ENCODE data around the gene BNC2.

BNC2 gene

DNA sequence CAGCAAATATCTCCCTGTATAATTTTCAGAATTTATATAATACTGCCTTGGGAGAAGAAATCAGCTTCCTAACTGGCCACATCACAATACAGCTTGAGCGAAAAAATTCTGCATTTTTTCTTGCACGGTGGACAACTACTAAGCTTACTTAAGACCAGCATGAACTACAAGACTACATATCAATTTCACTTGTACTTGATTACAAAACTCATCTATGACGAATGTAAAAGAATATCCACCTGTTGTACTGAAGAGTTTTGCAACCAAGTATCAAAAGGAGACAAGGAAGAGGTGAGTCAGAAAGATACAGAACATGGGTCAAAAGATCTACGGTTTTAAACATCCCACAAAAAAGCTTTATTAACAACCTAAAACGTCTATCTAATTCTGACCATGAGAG, 279.4 kb downstream of the BNC2 start:
- H3K27ac ChIP-seq, result no peak overlapping the region
- no peak overlapping the region for H3K4me3 ChIP-seq

DNA sequence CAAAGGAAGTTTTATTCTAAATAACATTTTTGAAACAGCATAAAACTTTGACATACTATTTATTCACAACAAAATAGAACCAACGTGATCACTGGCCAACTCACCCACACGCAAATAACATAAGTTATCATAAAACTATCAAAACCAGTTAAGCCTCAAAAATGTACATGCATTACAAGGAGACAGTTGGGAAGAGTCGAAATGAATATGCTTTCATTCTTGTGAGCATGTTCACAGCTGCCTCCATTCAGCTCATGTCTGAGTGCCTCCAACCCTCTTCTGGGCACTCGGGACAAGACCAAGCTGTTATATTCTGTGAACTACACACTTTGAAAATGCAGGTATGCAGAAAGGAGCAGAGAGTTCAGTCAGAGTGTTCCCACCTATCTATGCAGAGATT, 284.9 kb downstream of the BNC2 start:
- Histone ChIP-seq H3K4me3 (peak overlapping the region in 2 of 7 experiments; percentile 8 to 24), H3K27ac (peak overlapping the region in 3 of 21 experiments; percentile 9 to 47 (median 39))

DNA sequence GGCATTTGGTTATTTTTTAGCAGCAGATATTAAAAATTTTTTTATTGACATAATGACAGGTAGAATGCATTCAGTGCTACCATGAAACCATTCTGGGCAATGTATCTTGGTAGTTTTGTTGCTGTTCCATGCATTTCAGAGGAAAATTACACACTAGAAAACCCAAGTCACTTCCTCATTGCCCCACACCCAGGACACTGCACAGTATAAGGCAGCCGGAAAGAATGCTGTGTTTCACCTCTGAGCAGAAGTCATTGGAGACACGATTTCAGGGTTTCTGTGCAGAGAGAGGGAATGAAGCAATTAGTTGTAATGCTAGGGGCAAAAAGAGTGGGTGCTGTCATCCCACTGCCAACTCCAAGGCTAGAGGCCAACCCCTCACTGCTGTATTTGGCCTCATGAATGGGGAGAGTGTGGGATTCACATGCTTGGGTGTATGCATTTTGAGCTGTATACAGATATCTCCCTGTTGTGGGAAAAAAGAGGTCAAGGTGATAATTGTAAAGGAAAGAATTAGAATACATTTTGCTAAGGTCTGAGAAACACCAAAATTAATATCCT, 290.5 kb downstream of the BNC2 start:
- Histone ChIP-seq H3K4me3 (no peak overlapping the region), H3K27ac (peak overlapping the region in 1 of 21 experiments; percentile 67)

DNA sequence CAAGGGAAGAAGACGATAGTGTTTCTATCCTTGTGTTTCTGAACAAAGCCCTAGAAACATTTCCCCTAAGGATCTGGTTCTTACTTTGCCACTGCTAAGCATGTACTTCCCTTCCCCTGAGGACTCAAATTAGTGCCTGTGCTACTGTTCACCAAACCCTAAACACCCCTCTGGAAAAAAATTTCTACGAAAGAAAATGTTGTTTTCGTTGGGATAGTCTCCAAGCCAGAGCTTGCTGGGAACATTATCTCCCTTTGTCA, 294.6 kb downstream of the BNC2 start:
- peak overlapping the region in 3 of 21 experiments; percentile 5 to 49 (median 44) for H3K27ac ChIP-seq
- H3K4me3 ChIP-seq, result no peak overlapping the region

DNA sequence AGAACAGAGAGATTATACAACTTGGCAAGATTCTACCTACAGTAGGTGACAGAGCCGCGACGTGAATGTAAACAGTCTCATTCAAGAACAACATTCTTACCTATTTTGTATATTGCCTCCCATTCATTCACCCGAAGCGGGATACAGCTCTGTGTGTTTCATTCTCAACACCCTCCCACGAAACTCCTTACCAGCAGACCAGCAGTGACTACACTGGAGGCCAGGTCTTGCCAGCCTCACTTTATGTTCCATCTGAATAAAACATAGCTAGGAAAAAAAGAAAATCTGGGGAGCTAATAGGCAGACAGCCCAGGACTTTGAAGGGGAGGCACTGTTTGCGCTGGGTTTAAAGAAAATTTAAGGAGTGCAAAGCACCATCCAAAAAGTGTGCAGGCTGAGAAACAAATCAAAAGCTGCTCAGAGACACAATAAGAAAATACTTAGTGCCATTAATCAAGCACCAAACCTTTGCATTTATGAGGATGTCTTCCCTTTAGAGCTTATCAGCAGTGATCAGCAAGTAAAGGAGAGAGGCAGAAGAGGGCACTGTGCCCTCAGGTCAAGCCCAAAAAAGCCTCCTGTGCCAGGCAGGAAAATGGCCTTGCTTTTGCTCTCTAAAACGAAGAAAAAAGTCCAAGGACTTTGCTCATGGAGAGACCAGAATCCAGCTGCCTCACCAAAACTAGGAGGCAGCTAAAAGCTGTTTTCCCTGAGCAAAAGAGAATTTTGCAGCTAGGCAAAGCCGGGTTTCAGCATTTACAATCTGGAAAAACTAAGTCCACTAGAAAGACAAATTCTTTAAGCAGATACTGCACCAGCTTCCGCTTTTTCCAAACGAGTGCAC, 295.1 kb downstream of the BNC2 start:
- H3K27ac ChIP-seq, result peak overlapping the region in 3 of 21 experiments; percentile 5 to 49 (median 44)
- no peak overlapping the region for H3K4me3 ChIP-seq

DNA sequence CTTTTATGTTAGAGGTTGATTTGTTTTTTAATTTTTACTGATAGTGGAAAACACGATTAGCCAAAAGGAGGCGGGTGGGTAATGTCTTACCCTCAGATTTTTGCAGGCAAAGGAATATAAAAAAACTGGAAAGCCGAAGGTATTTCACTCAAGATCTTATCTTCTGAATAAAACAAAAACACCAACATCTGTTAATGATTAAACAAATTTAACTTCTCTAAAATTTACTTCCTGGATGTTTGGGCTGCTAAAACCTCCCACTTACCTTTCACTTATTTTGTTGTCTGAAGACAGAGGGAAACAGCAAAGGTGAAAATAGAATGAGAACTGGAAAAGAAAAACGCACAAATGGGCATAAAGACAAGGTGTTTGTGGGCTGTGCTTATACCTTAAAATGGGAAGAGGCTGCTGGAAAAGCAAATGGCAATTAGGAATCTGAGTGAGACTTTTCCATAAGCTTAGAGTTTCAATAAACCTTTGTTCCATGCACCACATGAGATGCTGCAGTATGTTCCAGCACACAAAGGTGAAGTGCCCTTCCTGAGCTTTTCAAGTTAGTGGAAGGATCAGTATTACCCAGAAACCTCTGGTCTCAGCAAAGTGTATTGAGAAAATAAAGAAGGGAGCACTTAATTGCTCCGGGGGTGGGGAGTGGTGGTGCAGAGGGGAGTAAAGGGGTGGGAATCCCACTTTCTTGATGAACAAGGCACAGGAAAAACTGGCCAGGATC, 298.3 kb downstream of the BNC2 start:
- H3K4me3 ChIP-seq, result no peak overlapping the region
- H3K27ac ChIP-seq, result peak overlapping the region in 2 of 21 experiments; percentile 12 to 42

DNA sequence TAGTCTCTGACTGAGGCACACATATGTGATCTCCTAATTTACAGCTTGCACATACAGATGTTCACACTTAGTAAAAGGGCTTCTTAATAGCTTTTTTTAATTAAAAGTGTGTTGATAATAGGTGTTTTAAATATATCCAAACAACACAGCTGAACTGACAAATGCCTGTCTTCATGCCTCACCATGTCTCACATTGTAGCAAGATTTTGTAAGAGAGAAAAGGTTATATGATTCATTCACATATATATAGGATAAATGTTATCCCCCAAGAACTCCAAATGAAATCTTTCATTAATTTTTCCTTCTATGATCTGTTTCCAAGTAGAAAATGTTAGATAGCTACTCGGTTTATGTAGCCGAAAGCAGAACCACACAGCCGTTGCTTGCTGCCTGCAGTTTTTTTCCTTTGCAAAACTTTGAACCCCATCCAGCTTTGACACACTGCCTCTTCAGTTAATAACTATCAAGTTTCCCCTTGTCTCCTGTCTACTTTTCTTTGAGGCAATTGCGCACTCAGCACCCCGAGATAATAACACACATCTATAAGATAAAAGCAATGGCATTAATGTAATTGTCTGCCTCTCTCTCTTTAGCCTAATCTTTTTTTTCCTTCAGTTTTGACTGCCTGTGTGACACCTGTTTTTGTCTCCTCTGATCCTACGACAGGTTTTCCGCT, 299.2 kb downstream of the BNC2 start:
- H3K27ac ChIP-seq, result no peak overlapping the region
- H3K4me3 ChIP-seq, result no peak overlapping the region

DNA sequence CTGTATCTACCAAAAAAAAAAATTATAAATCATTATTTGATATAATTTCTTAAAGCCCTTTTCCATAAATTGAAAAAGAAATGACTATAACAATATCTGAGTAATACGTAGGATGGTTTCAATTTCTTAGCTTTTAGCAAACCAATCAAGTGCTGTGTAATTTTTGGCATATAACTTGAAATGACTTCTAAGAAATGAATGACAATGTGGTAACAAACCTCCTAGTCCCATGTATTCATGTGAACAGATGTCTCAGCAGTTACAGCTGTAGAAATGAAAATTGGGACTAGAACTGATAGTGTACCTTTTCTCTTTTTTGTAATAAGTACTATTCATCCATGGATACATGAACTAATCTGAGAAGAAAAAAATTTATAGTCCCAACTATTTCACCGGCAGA, 307.0 kb downstream of the BNC2 start:
- Histone ChIP-seq H3K4me3 (no peak overlapping the region), H3K27ac (no peak overlapping the region)

DNA sequence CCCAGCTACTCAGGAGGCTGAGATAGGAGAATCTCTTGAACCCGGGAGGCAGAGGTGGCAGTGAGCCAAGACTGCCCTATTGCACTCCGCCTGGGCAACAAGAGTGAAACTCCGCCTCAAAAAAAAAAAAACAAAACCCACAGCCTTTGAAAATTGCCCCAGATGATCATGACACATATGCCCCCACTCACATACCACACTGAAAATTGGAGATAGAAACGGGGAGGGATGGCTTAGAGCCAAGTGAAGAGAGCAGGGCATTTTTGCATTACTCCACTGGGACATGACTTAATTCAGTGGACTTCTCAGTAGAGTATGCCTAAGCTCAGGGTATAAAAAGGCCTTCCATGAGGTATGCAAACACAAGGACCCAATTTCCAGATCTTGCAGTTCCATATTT, 309.3 kb downstream of the BNC2 start:
- no peak overlapping the region for H3K4me3 ChIP-seq
- H3K27ac ChIP-seq, result no peak overlapping the region

DNA sequence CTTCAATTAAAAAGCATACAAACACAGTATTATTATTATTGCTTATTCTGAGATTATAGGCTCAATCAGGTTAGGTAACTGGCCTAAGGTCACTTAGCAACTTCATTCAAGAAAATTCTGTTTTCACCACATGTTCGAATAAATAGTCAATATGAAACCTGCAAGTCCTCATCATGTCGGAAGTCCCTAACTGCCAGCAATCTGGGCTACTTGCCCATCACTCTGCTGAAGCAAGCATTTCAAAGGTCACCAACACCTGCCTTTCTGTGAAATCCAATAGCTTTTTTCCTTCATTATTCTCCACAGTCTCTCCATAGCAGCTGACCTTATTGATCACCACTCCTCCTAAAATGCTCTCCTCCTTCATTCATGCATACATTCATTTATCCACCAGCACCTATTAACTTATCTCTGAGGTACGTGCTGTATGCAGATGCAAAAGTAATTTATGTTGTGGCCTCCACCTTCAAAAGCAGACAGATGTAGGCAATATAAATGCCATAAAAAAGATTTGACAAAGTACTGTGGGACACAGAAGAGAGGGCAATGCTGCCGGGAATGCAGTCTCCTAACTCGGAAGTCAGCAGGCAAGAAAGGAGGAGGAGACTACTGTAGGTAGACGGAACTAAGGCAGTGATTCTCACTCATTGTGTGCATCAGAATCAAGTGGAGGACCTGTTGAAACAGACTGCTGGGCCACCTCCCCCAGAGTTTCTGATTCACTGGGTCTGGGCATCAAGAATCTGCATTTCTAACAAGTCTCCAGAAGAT, 310.9 kb downstream of the BNC2 start:
- no peak overlapping the region for H3K4me3 ChIP-seq
- H3K27ac ChIP-seq, result no peak overlapping the region

DNA sequence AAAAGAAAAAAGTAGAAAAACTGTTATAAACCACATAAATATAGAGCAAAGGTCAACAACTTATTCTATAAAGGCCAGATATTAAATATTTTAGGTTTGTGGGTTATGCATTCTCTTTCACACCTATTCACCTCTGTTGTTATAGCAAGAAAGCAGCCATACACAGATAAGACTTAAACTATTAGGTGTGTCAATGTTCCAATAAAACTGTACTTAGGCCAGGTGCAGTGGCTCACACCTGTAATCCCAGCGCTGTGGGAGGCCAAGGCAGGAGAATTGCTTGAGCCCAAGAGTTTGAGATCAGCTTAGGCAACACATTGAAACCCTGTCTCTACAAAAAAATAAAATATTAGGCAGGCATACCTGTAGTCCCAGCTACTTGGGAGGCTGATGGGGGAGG, 314.7 kb downstream of the BNC2 start:
- Histone ChIP-seq H3K27ac (no peak overlapping the region), H3K4me3 (no peak overlapping the region)

DNA sequence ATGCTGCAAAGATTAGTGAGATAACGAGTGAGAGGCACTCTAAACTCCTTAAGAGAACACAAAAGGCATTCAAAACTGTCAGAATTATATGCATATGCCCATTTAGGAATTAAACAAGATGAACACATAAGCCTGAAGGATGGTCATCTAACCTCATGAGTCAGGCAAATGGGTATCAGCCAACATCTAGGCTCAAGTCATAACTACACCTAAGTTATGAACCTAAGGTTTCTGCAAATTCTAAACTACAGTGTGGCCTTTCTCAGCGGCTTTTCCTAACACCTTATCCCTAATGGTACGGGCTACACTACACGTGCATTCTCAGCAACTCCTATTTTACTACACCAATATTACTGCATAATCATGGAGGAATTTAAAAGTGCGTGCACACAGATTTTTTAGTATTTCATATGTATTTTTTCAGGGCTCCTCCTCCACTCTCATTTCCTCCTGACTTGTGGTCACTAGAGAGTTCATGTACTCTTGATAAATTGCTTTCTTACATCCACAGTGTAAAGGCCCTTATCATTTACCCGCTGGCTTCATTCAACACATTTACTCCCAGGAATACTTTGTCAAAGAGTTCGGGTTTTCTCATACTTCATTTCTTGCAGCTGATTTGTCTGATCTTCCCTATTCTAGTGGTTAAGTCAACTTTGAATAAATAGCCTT, 316.5 kb downstream of the BNC2 start:
- Histone ChIP-seq H3K4me3 (no peak overlapping the region), H3K27ac (no peak overlapping the region)

DNA sequence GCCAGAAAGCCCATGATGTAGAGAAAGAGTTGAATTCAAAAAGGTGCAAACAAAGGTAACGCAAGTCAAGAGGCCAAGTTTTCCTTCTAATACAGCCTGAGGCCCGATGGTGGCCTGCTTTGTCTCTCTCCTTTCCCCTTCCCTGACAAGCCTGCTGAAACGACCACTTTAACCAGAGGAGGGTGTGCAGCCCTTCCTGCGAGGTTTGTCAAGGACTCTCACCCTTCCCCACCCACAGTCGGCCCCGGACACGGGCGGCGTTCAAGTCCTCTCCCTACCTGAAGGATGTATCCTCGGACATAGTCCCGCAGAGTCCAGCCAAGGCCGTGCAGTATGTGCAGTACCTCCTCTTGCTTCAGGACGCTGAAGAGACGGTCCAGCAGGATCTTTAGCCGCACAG, 318.2 kb downstream of the BNC2 start:
- no peak overlapping the region for H3K4me3 ChIP-seq

DNA sequence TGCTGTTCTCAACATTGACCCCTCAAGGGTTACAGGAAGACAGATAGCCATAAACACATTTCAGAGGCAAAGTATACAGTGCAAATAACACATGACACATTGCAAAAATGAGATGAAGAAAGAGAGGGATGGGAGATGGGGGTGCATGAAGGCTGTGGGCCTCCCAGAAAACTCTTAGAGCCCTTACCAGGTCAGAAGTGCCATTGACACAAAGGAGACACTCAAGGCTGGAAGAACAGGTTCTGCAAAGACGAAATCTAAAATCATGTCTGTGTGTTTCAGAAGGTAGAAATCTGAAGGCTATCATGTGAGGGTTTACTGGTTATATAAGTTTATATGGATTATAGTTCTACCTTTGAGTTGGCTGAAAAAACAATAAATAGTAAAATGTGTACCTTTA, 318.8 kb downstream of the BNC2 start:
- no peak overlapping the region for H3K4me3 ChIP-seq
- H3K27ac ChIP-seq, result peak overlapping the region in 1 of 21 experiments; percentile 9

More for the DNA sequence above, 318.2 kb downstream of the BNC2 start:
- peak overlapping the region in 1 of 21 experiments; percentile 9 for H3K27ac ChIP-seq

DNA sequence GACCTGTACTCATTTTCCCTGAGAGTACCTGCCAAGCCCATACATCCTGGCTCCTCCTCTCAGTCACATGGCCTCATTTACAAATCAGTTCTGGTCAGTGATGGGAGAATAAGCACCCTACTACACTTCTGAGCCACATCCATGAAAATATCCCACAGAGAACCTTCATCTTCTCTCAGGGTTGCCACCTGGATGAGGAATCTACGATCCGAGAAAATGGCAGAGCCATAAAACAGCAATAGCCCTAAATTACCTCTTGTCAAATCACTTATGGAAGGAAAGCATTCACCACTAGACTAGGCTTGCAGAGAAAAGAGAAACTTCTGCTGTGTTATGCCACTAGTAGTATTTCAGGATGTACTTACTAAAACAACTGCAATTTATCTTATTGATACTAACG, 324.8 kb downstream of the BNC2 start:
- no peak overlapping the region for H3K27ac ChIP-seq
- no peak overlapping the region for H3K4me3 ChIP-seq

DNA sequence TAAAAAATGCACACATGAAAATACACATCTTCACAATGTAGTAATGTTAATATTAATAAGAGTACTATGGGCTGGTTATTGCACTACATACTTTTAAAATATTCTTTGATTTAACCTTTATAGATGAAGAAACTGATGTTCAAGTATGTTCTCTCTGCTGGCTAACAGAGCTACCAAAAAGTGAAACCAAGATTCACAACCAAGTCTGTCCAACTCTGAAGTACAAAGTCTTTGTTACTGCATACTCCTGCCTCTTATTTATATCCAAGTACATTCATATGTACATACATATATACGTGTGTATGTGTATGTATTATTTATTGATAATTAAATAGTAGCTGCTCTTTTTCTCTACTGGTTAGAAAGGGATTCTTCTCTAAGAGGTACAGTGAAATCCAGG, 325.6 kb downstream of the BNC2 start:
- Histone ChIP-seq H3K27ac (peak overlapping the region in 1 of 21 experiments; percentile 14), H3K4me3 (no peak overlapping the region)

DNA sequence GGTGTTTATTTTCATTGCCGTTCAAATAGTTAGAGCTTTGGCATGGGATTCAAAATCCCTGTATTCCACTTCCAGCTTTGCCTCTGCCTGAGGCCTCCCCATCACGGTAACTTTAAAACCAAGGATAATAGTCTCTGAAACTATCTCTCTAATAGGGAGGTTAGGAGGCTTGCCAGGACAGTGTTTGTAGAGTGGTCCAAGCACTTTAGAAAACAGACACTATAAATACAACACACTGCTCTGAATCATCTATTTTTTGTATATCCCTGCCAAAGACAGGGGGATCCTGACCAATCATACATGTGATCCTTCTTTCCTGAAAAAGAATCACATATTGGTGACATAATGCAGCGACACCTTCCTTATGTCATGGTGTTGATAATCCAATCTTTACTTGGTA, 326.8 kb downstream of the BNC2 start:
- H3K4me3 ChIP-seq, result no peak overlapping the region
- peak overlapping the region in 1 of 21 experiments; percentile 3 for H3K27ac ChIP-seq

DNA sequence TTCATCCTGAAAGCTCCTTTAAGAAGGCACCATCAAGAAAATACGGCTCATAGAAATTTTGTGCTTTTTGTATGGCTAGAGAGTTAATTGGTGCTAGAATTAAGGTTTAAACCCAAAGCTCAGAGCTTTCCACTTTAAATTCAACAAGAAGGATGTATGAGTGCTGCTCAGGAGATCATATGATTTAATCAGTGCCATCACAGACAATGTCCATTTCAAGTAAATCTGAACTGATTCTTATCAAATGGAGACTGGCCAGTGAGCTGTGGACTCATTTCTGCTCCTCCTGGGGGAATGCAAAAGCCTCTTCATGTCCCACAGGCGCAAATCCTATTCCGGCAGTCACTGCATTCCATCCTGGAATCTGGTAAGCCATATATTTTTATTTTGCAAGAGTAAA, 327.2 kb downstream of the BNC2 start:
- Histone ChIP-seq H3K4me3 (no peak overlapping the region), H3K27ac (peak overlapping the region in 1 of 21 experiments; percentile 3)

DNA sequence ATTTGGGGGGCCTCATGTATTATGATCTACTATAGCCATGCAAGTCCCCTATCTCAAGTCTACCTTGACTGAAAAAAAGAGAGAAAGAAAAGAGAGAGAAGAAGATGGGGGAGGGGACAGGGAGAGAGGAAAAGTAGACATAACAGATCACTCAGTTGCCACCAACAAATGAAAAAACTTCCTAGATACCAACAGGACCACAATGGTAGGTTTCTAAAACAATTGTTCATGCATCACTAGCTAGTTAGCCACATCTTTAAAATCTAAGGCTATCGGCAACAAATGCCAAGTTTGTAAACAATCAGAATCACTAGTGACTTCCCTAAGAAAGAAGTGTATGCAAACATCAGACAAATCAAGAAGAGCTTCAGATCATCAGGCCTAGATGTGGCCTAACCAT, 328.2 kb downstream of the BNC2 start:
- Histone ChIP-seq H3K4me3 (no peak overlapping the region), H3K27ac (peak overlapping the region in 2 of 21 experiments; percentile 22 to 34)
